ENCODE results near the gene TMEM151B. TPM values are rescaled to one million over a fixed set of nuclear protein-coding genes. Genes with fewer than 3 reads are reported as not detected.
A peak's percentile ranks its signal among the peaks of the same experiment; 100 is the strongest.

TMEM151B gene
- total and polyA plus RNA-seq, 2 of the 13 experiments (the other 11 are each of a cell fraction or from before 2014, with no cell fraction given) = not detected

GRCh38 chr6:44246663-44247337, 23.4 kb upstream of the TMEM151B start, which contains the start of gene HSP90AB1 (continued):
- TF ChIP-seq KDM5A (IDR thresholded peaks at IDR 0.05; ENCODE audit: borderline replicate concordance, low read length) (peak; percentile 88), ZFP82 (CRISPR knock-in tag; IDR thresholded peaks at IDR 0.05; ENCODE audit: borderline replicate concordance) (no peak), FIP1L1 (IDR thresholded peaks at IDR 0.05; ENCODE audit: borderline replicate concordance, insufficient read depth, low read depth, low read length) (peak; percentile 49; the same call in 1 of the 2 replicates), GTF2F1 (IDR thresholded peaks at IDR 0.05; ENCODE audit: low read length) (peak; percentile 98), ZBTB42 (CRISPR knock-in tag; IDR thresholded peaks at IDR 0.05) (0 out of 2 replicates have a peak, but pooled peaks have one; percentile 33), ZNF83 (CRISPR knock-in tag; IDR thresholded peaks at IDR 0.05; ENCODE audit: borderline replicate concordance) (0 out of 2 replicates have a peak, but pooled peaks have one; percentile 8), TSC22D2 (CRISPR knock-in tag; IDR thresholded peaks at IDR 0.05; ENCODE audit: borderline replicate concordance) (peak; percentile 57; the same call in 1 of the 2 replicates), SP1 (IDR thresholded peaks at IDR 0.05) (no peak), SP1 (CRISPR knock-in tag; IDR thresholded peaks at IDR 0.05) (peak; percentile 92), GABPB1 (CRISPR knock-in tag; IDR thresholded peaks at IDR 0.05) (0 out of 2 replicates have a peak, but pooled peaks have one; percentile 15), TMF1 (CRISPR knock-in tag; IDR thresholded peaks at IDR 0.05; ENCODE audit: low read depth) (no peak), SP2 (CRISPR knock-in tag; IDR thresholded peaks at IDR 0.05) (peak; percentile 43; the same call in 1 of the 2 replicates), KAT7 (CRISPR knock-in tag; IDR thresholded peaks at IDR 0.05; ENCODE audit: borderline replicate concordance) (no peak), AHR (CRISPR knock-in tag; IDR thresholded peaks at IDR 0.05) (peak; percentile 67), ARNTL (CRISPR knock-in tag; IDR thresholded peaks at IDR 0.05) (peak; percentile 60), AHDC1 (CRISPR knock-in tag; IDR thresholded peaks at IDR 0.05; ENCODE audit: borderline replicate concordance) (no peak), ZNF367 (CRISPR knock-in tag; IDR thresholded peaks at IDR 0.05; ENCODE audit: borderline replicate concordance) (peak; percentile 91; the same call in 1 of the 2 replicates), SNAPC4 (CRISPR knock-in tag; IDR thresholded peaks at IDR 0.05) (no peak), RCOR2 (CRISPR knock-in tag; IDR thresholded peaks at IDR 0.05) (0 out of 2 replicates have a peak, but pooled peaks have one; percentile 18)

Data from HepG2 (cell line).